Natural killer cell treated with Interleukin-12 subunit alpha and Interleukin-12 subunit beta and Interleukin-15 and Interleukin-18, amount 100 ng/mL, for 72 hours (primary cell): ENCODE results near the gene TRIM28. TPM values are rescaled to one million over a fixed set of nuclear protein-coding genes. Genes with fewer than 3 reads are reported as not detected.
A peak's percentile ranks its signal among the peaks of the same experiment; 100 is the strongest.

Experiments used
- ATAC-seq, 2 donors: fragments of 150-1000 bp; cut with Tn5 transposase in 1 of 2; sonication (Bioruptor Pico), chemical (Tn5 transposase) in 1 of 2; 2 replicates each; pipeline ENCODE4 v1.10.0; 2021
- DNase-seq: peaks from one replicate; pipeline ENCODE4 v3.0.0; 2022; ENCODE audit warnings: low spot score
- H3K27ac Mint-ChIP-seq, 2 donors: 1 replicate in 1 of 2; 2 replicates in 1 of 2; pipeline ENCODE4 v1.8.0; 2022; ENCODE audit warnings: mixed read lengths in 2 of 2, mild to moderate bottlenecking in 1 of 2, moderate library complexity in 1 of 2
- H3K27me3 Mint-ChIP-seq, 2 donors: 1 replicate in 1 of 2; 2 replicates in 1 of 2; pipeline ENCODE4 v1.8.0; 2022; ENCODE audit warnings: mixed read lengths in 2 of 2
- H3K36me3 Mint-ChIP-seq: one replicate; pipeline ENCODE4 v1.8.0; 2022; ENCODE audit warnings: mixed read lengths
- H3K4me1 Mint-ChIP-seq, 2 donors: 1 replicate in 1 of 2; 2 replicates in 1 of 2; pipeline ENCODE4 v1.8.0; 2022; ENCODE audit warnings: low read depth in 2 of 2, mixed read lengths in 2 of 2, mild to moderate bottlenecking in 1 of 2
- H3K4me3 Mint-ChIP-seq: one replicate; pipeline ENCODE4 v1.8.0; 2022; ENCODE audit warnings: mixed read lengths
- H3K9me3 Mint-ChIP-seq: 2 replicates; pipeline ENCODE4 v1.8.0; 2022; ENCODE audit warnings: mixed read lengths
- total RNA-seq, 2 donors: library from RNA; stranded (reverse); gene quantifications; one replicate each; pipeline ENCODE4 v1.2.3, GENCODE V29; 2022

The TRIM28 gene
- total RNA-seq, 2 donors from 2014 or later: 424 to 774 TPM

- Mint-ChIP-seq H3K4me1 (peaks cover 54 to 59% of the 10 kb centered on the region in 2 donors), H3K27me3 (no peaks in the 10 kb centered on the region), H3K9me3 (no peaks in the 10 kb centered on the region), H3K4me3 (peak within 1 kb of the TSS; percentile 99), H3K36me3 (peaks cover 20% of the 10 kb centered on the region), H3K27ac (peak within 1 kb of the TSS; percentile 98 to 100)
- ATAC-seq (peak; percentile 1), DNase-seq (no peak)
These were observed 14.3 kb downstream of the TRIM28 start, which contains the start of gene UBE2M for GRCh38 chr19:58558066-58558622. Gene UBE2M (minus strand): TSS chr19:58558611. CDS start chr19:58558381, 230 bp downstream.

- peak; percentile 79 to 85 for ATAC-seq
- Mint-ChIP-seq H3K36me3 (peaks cover 17% of the 10 kb centered on the region), H3K9me3 (no peaks in the 10 kb centered on the region), H3K27ac (peak overlapping the region; percentile 98 to 100), H3K4me1 (peaks cover 56 to 61% of the 10 kb centered on the region in 2 donors), H3K4me3 (peak overlapping the region; percentile 99), H3K27me3 (peaks cover 0 to 3% of the 10 kb centered on the region in 2 donors)
- DNase-seq: peak; percentile 99
These were observed 14.9 kb downstream of the TRIM28 start for GRCh38 chr19:58558623-58559274.

DNA sequence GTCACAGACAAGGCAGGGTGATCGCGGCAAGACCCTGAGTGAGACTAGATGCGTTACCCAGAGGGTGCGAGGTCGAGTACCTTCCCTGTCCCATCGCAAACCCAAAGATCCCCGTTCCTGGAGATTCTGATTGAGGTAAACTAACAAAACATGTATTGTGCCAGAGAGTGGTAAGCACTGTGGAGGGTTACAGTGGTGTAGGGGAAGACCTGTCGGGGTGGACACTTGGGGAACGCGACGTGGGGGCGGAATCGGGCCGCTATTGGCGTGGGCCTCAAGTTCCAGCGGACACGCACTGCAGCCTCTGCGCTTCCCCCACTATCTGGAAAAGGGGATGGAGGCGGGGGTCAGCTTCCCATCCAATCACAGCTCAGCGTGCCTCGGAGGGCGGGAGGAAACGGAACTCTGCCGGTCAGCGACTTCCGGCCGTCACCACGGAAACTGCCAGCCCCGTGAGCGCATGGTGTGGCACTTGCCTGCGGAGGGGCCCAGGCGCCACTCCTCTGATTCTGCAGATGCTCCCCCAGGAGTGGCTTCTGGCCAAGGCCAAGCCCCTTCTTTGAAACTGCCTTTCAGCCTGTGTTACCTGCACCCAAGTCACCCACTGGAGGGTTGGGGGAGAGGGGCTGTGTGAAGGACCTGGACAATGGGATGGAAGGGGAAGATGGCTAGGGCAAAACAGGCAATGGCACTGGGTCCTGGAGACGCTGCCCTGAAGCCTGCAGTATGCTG is 15.6 kb downstream of the TRIM28 start:
- Mint-ChIP-seq H3K27ac (peak overlapping the region; percentile 98 to 100), H3K9me3 (no peaks in the 10 kb centered on the region), H3K4me3 (peak overlapping the region; percentile 99), H3K36me3 (peaks cover 10% of the 10 kb centered on the region), H3K27me3 (peaks cover 0 to 3% of the 10 kb centered on the region in 2 donors), H3K4me1 (peaks cover 56 to 59% of the 10 kb centered on the region in 2 donors)
- peak; percentile 92 for DNase-seq
- peak; percentile 37 to 55 for ATAC-seq

DNA sequence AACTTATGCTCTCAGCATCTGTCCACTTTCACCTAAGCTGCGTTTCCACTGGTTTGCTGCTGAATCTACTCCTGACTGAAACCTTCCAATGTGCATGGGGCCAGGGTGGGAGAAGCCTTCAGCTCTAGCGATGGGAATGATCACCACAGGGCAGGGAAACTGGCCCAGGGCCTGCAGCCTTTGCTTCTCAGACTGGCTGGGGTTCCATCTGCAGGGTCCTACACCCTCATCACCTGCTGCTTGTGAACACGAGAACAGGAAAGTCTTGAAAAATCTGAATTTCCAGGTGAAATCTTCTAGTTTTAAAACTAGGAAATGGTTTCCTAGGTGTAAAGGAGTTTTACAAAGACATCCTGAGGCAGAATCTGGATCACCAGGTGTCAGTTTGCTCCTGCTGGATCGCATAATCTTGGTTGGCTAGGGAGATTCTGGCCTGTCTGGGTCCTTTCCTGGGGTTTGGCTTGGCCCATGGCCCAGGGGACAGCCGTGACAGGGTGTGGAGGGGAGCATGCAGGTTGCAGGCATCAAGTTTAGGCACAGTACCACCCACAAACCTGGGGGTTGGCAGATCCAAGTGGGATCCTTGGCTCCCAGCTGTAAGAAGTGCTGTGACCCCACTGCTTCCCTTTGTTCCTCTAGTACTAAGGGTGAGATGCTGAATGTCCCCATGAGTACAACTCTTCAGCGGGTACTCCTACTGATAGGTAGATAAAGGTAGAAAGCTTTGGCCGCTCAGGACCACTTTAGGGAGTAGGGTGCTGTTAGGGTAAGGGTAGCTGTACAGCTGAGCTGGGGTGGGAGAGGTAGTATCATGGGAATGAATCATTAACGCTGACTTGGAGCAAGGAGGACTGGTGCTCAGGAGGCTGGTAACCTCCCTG is 16.4 kb downstream of the TRIM28 start:
- ATAC-seq (no peak), DNase-seq (peak; percentile 48)
- peak overlapping the region; percentile 99 for H3K4me3 Mint-ChIP-seq
- peaks cover 9% of the 10 kb centered on the region for H3K36me3 Mint-ChIP-seq
- no peaks in the 10 kb centered on the region for H3K9me3 Mint-ChIP-seq
- peaks cover 0 to 3% of the 10 kb centered on the region in 2 donors for H3K27me3 Mint-ChIP-seq
- H3K4me1 Mint-ChIP-seq: peaks cover 50 to 56% of the 10 kb centered on the region in 2 donors
- peak overlapping the region; percentile 98 to 100 for H3K27ac Mint-ChIP-seq

- peaks cover 9% of the 10 kb centered on the region for H3K36me3 Mint-ChIP-seq
- peak overlapping the region; percentile 67 for H3K4me3 Mint-ChIP-seq
- DNase-seq (peak; percentile 28), ATAC-seq (no peak)
- H3K27me3 Mint-ChIP-seq: peaks cover 0 to 3% of the 10 kb centered on the region in 2 donors
- peaks cover 47 to 53% of the 10 kb centered on the region in 2 donors for H3K4me1 Mint-ChIP-seq
- H3K9me3 Mint-ChIP-seq: no peaks in the 10 kb centered on the region
- H3K27ac Mint-ChIP-seq: peak overlapping the region in 1 of 2 donors; percentile 100
These were observed 17.1 kb downstream of the TRIM28 start for GRCh38 chr19:58560921-58561320.

DNA sequence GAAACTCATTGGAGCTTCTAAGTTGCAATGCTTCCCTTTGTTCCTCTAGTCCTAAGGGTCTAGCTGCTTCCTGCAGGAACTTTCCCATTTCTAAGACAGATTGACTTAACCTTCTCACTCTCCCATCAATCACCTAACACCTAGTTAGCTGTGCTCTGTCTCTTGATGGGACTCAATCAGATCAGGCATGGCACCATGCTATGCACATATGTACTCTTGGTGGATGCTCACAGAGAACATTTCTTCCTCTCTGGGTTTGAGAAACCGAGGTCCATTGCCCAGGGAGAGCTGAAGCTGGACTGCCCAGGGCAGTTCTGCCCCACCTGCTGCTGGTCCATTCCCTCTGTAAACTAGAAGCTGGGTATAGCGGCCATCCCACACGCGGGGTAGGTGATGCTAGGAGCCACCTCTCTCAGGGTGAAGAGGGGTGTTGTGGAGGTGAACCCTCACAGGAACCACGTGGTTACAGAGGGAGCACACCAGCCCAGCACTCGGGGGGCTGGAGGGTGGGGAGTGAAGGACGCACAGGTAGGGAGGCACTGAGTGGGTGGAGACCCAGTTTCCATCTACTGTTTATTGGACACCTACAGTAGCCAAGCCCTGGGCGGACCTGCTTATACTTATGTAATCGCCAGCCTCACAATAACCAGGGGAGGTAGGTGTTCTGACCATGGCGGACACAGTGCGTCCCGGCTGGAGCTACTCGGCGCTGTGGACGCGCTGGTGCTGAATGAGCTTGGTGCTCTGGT is 17.7 kb downstream of the TRIM28 start:
- Mint-ChIP-seq H3K27me3 (peaks cover 0 to 3% of the 10 kb centered on the region in 2 donors), H3K36me3 (peaks cover 9% of the 10 kb centered on the region), H3K4me3 (peak overlapping the region; percentile 67), H3K9me3 (no peaks in the 10 kb centered on the region), H3K27ac (peak overlapping the region in 1 of 2 donors; percentile 100), H3K4me1 (peaks cover 41 to 48% of the 10 kb centered on the region in 2 donors)
- DNase-seq (peak; percentile 41), ATAC-seq (no peak)

DNA sequence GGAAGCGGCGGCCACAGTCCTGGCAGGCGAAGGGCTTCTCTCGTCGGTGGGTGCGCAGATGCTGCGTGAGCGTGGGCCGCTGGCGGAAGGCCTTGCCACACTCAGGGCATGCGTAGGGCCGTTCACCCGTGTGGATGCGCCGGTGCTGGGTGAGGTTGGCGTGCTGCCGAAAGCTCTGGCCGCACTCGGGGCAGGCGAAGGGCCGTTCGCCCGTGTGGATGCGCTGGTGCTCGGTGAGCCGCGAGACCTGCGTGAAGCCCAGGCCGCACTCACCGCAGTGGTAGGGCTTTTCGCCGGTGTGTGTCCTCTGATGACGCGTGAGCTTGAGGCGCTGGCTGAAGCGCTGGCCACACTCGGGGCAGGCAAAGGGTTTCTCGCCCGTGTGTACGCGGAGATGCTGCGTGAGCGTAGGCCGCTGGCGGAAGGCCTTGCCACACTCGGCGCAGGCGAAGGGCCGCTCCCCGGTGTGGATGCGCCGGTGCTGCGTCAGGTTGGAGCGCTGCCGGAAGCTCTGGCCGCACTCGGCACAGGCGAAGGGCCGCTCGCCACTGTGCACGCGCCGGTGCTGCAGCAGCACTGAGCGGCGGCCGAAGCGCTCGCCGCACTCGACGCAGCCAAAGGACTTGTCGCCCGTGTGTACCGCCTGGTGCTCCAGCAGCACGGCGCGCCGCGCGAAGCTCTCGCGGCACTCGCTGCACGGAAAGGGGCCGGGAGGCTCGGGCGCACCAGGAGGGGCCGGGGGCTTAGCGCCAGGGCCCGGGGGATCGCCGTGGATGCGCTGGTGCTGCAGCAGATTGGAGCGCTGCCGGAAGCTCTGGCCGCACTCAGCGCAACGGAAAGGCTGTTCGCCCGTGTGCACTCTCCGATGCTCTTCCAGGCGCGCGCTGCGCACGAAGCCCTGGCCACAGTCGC is 18.5 kb downstream of the TRIM28 start:
- peak in 1 of 2 donors; percentile 28 for ATAC-seq
- H3K9me3 Mint-ChIP-seq: no peaks in the 10 kb centered on the region

DNA sequence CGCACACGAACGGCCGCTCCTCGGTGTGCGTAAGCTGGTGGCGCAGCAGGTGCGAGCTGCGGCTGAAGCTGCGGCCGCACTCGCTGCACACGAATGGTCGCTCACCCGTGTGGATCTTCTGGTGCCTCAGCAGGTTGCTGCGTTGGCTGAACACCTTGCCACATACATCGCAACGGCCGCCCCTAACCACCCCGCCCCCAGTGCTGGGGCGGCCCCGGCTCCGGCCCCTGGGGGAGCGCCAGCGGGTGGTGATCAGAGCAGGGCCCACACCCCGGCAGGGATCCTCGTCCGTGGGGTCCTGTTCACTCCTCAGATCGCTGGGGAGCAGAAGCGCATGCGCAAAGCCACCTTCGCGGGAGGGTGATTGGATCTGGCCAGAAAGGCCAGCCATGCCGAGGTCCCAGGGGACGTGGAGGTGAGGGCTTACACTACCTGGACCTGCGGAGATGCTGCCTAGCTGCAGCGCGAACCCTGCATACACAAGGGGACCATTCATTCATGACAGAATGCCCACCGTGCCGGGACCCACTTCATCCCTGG is 19.2 kb downstream of the TRIM28 start:
- Mint-ChIP-seq H3K9me3 (no peaks in the 10 kb centered on the region), H3K27ac (peak overlapping the region; percentile 58 to 100), H3K27me3 (peaks cover 0 to 3% of the 10 kb centered on the region in 2 donors), H3K36me3 (peaks cover under 1% of the 10 kb centered on the region), H3K4me3 (peak overlapping the region; percentile 67), H3K4me1 (peaks cover 28 to 36% of the 10 kb centered on the region in 2 donors)
- DNase-seq (peak; percentile 67), ATAC-seq (no peak)

More for the DNA sequence above, 18.5 kb downstream of the TRIM28 start:
- Mint-ChIP-seq H3K27me3 (peaks cover 0 to 3% of the 10 kb centered on the region in 2 donors), H3K4me1 (peaks cover 33 to 42% of the 10 kb centered on the region in 2 donors), H3K27ac (peak overlapping the region; percentile 58 to 100), H3K36me3 (peaks cover 8% of the 10 kb centered on the region), H3K4me3 (peak overlapping the region; percentile 67)
- peak; percentile 69 for DNase-seq

DNA sequence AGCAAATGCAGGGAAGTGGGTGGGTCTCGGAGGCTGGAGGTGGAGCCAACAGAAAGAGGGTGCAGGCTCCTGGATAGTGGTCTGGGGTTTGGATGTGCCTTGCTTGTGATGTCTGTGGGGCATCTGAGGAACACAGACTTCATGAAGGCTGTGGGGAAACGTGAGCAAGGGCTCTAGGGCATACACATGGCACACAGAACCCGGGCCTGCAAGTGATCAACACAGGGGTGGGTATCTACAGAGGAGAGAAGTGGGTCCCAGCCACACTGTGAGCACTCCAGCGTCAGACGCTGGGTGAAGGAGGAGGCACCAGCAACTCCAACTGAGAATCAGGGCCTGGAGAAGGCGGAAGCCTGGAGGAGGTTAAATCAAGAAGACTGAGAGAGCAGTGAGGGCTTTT is 20.0 kb downstream of the TRIM28 start:
- H3K27me3 Mint-ChIP-seq: peaks cover 0 to 3% of the 10 kb centered on the region in 2 donors
- H3K9me3 Mint-ChIP-seq: no peaks in the 10 kb centered on the region
- peaks cover 33 to 40% of the 10 kb centered on the region in 2 donors for H3K4me1 Mint-ChIP-seq
- no peaks in the 10 kb centered on the region for H3K36me3 Mint-ChIP-seq
- peak overlapping the region; percentile 67 for H3K4me3 Mint-ChIP-seq
- DNase-seq (no peak), ATAC-seq (no peak)
- H3K27ac Mint-ChIP-seq: peak overlapping the region; percentile 58 to 100

DNA sequence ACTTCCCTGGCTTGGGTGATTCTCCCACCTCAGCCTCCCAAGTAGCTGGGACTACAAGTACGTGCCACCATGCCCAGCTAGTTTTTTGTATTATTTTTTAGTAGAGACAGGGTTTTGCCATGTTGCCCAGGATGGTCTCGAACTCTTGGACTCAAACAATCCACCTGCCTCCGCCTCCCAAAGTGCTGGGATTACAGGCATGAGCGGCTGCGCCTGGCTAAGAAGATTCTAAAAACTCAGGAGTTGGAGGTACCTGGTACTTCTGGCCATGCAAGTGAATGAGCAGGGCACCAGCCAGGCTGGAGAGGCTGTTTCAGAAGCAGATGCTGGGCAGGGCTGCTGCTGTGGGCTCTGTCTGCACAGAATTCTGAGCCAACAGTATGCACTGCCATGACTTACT is 23.1 kb downstream of the TRIM28 start:
- ATAC-seq (no peak), DNase-seq (no peak)
- Mint-ChIP-seq H3K4me3 (no peak overlapping the region), H3K9me3 (no peaks in the 10 kb centered on the region), H3K36me3 (no peaks in the 10 kb centered on the region), H3K27ac (no peak overlapping the region), H3K27me3 (peaks cover 0 to 3% of the 10 kb centered on the region in 2 donors), H3K4me1 (peaks cover 26 to 29% of the 10 kb centered on the region in 2 donors)

- Mint-ChIP-seq H3K36me3 (no peaks in the 10 kb centered on the region), H3K9me3 (no peaks in the 10 kb centered on the region), H3K4me3 (no peak overlapping the region), H3K27me3 (peaks cover 0 to under 1% of the 10 kb centered on the region in 2 donors), H3K4me1 (peaks cover 34 to 35% of the 10 kb centered on the region in 2 donors), H3K27ac (no peak overlapping the region)
- no peak for ATAC-seq
- no peak for DNase-seq
These were observed 24.7 kb downstream of the TRIM28 start for GRCh38 chr19:58568453-58569130.
